Measurements from ENCODE around the gene KCNIP1. TPM values are rescaled to one million over a fixed set of nuclear protein-coding genes. Genes with fewer than 3 reads are reported as not detected.

KCNIP1 gene
- total RNA-seq, 2 donors from 2014 or later = not detected

- ATAC-seq (no peak), DNase-seq (ENCODE audit: low spot score) (no peak)
- H3K4me3 Mint-ChIP-seq = peak overlapping the region; percentile 81
- H3K4me1 Mint-ChIP-seq (ENCODE audit: low read depth in 2 of 2) = peaks cover 14 to 16% of the 10 kb centered on the region in 2 donors
- no peak overlapping the region for H3K27ac Mint-ChIP-seq
- H3K27me3 Mint-ChIP-seq = peaks cover 13 to 27% of the 10 kb centered on the region in 2 donors
- H3K9me3 Mint-ChIP-seq = no peaks in the 10 kb centered on the region
- no peaks in the 10 kb centered on the region for H3K36me3 Mint-ChIP-seq
Observed at GRCh38 chr5:170633235-170634081, 129.6 kb downstream of the KCNIP1 start.

GRCh38 chr5:170634256-170634990 lies 130.6 kb downstream of the KCNIP1 start:
- no peak for ATAC-seq
- no peak overlapping the region for H3K27ac Mint-ChIP-seq
- DNase-seq (ENCODE audit: low spot score) = no peak
- H3K4me3 Mint-ChIP-seq = peak overlapping the region; percentile 81
- H3K9me3 Mint-ChIP-seq = no peaks in the 10 kb centered on the region
- H3K36me3 Mint-ChIP-seq = no peaks in the 10 kb centered on the region
- peaks cover 16 to 17% of the 10 kb centered on the region in 2 donors for H3K4me1 Mint-ChIP-seq (ENCODE audit: low read depth in 2 of 2)
- peaks cover 16 to 27% of the 10 kb centered on the region in 2 donors for H3K27me3 Mint-ChIP-seq

GRCh38 chr5:170635706-170636105 lies 131.9 kb downstream of the KCNIP1 start:
- H3K27me3 Mint-ChIP-seq = peaks cover 18 to 27% of the 10 kb centered on the region in 2 donors
- peaks cover 16 to 17% of the 10 kb centered on the region in 2 donors for H3K4me1 Mint-ChIP-seq (ENCODE audit: low read depth in 2 of 2)
- no peak overlapping the region for H3K27ac Mint-ChIP-seq
- ATAC-seq = peak in 1 of 2 donors; percentile 11
- H3K36me3 Mint-ChIP-seq = no peaks in the 10 kb centered on the region
- H3K9me3 Mint-ChIP-seq = no peaks in the 10 kb centered on the region
- no peak for DNase-seq (ENCODE audit: low spot score)
- no peak overlapping the region for H3K4me3 Mint-ChIP-seq

GRCh38 chr5:170636206-170636605 lies 132.4 kb downstream of the KCNIP1 start:
- H3K9me3 Mint-ChIP-seq = no peaks in the 10 kb centered on the region
- H3K27me3 Mint-ChIP-seq = peaks cover 18 to 27% of the 10 kb centered on the region in 2 donors
- no peak overlapping the region for H3K27ac Mint-ChIP-seq
- peaks cover 16 to 17% of the 10 kb centered on the region in 2 donors for H3K4me1 Mint-ChIP-seq (ENCODE audit: low read depth in 2 of 2)
- no peaks in the 10 kb centered on the region for H3K36me3 Mint-ChIP-seq
- ATAC-seq = no peak
- no peak for DNase-seq (ENCODE audit: low spot score)
- H3K4me3 Mint-ChIP-seq = no peak overlapping the region

- Mint-ChIP-seq H3K36me3 (no peaks in the 10 kb centered on the region), H3K27me3 (peaks cover 18 to 27% of the 10 kb centered on the region in 2 donors), H3K4me1 (ENCODE audit: low read depth in 2 of 2) (peaks cover 16 to 17% of the 10 kb centered on the region in 2 donors), H3K9me3 (no peaks in the 10 kb centered on the region), H3K4me3 (no peak overlapping the region), H3K27ac (no peak overlapping the region)
- ATAC-seq (no peak), DNase-seq (ENCODE audit: low spot score) (no peak)
Observed at GRCh38 chr5:170636801-170637477, 133.1 kb downstream of the KCNIP1 start.

GRCh38 chr5:170638051-170638450 lies 134.2 kb downstream of the KCNIP1 start:
- Mint-ChIP-seq H3K9me3 (no peaks in the 10 kb centered on the region), H3K4me1 (ENCODE audit: low read depth in 2 of 2) (peaks cover 12 to 13% of the 10 kb centered on the region in 2 donors), H3K36me3 (no peaks in the 10 kb centered on the region), H3K27me3 (peaks cover 16 to 24% of the 10 kb centered on the region in 2 donors), H3K4me3 (no peak overlapping the region), H3K27ac (no peak overlapping the region)
- ATAC-seq (no peak), DNase-seq (ENCODE audit: low spot score) (no peak)

GRCh38 chr5:170638454-170639220 lies 134.8 kb downstream of the KCNIP1 start:
- DNase-seq (ENCODE audit: low spot score) (peak; percentile 72), ATAC-seq (peak; percentile 54 to 66)
- peaks cover 14 to 18% of the 10 kb centered on the region in 2 donors for H3K27me3 Mint-ChIP-seq
- H3K27ac Mint-ChIP-seq = no peak overlapping the region
- H3K4me1 Mint-ChIP-seq (ENCODE audit: low read depth in 2 of 2) = peaks cover 6 to 8% of the 10 kb centered on the region in 2 donors
- H3K36me3 Mint-ChIP-seq = no peaks in the 10 kb centered on the region
- no peak overlapping the region for H3K4me3 Mint-ChIP-seq
- H3K9me3 Mint-ChIP-seq = no peaks in the 10 kb centered on the region

- no peaks in the 10 kb centered on the region for H3K36me3 Mint-ChIP-seq
- peaks cover 13 to 16% of the 10 kb centered on the region in 2 donors for H3K27me3 Mint-ChIP-seq
- DNase-seq (ENCODE audit: low spot score) (no peak), ATAC-seq (no peak)
- H3K27ac Mint-ChIP-seq = no peak overlapping the region
- H3K4me1 Mint-ChIP-seq (ENCODE audit: low read depth in 2 of 2) = peaks cover 0 to 4% of the 10 kb centered on the region in 2 donors
- H3K4me3 Mint-ChIP-seq = no peak overlapping the region
- H3K9me3 Mint-ChIP-seq = no peaks in the 10 kb centered on the region
Observed at GRCh38 chr5:170639221-170639925, 135.6 kb downstream of the KCNIP1 start.

- H3K4me3 Mint-ChIP-seq = no peak overlapping the region
- no peaks in the 10 kb centered on the region for H3K9me3 Mint-ChIP-seq
- peaks cover 0 to 4% of the 10 kb centered on the region in 2 donors for H3K4me1 Mint-ChIP-seq (ENCODE audit: low read depth in 2 of 2)
- no peak for DNase-seq (ENCODE audit: low spot score)
- H3K27me3 Mint-ChIP-seq = peaks cover 17 to 25% of the 10 kb centered on the region in 2 donors
- H3K36me3 Mint-ChIP-seq = no peaks in the 10 kb centered on the region
- ATAC-seq = no peak
- H3K27ac Mint-ChIP-seq = no peak overlapping the region
Observed at GRCh38 chr5:170640731-170641588, 137.1 kb downstream of the KCNIP1 start.

GRCh38 chr5:170641589-170642031 lies 137.8 kb downstream of the KCNIP1 start:
- DNase-seq (ENCODE audit: low spot score) = no peak
- Mint-ChIP-seq H3K36me3 (no peaks in the 10 kb centered on the region), H3K9me3 (no peaks in the 10 kb centered on the region), H3K27me3 (peaks cover 21 to 31% of the 10 kb centered on the region in 2 donors), H3K4me1 (ENCODE audit: low read depth in 2 of 2) (peaks cover 0 to 4% of the 10 kb centered on the region in 2 donors), H3K4me3 (no peak overlapping the region), H3K27ac (no peak overlapping the region)
- ATAC-seq = no peak

GRCh38 chr5:170642066-170642735 lies 138.4 kb downstream of the KCNIP1 start:
- no peak overlapping the region for H3K4me3 Mint-ChIP-seq
- no peaks in the 10 kb centered on the region for H3K9me3 Mint-ChIP-seq
- H3K27me3 Mint-ChIP-seq = peaks cover 23 to 35% of the 10 kb centered on the region in 2 donors
- no peak overlapping the region for H3K27ac Mint-ChIP-seq
- no peaks in the 10 kb centered on the region for H3K36me3 Mint-ChIP-seq
- DNase-seq (ENCODE audit: low spot score) (no peak), ATAC-seq (no peak)
- H3K4me1 Mint-ChIP-seq (ENCODE audit: low read depth in 2 of 2) = peaks cover 0 to 4% of the 10 kb centered on the region in 2 donors
